ENCODE results near the gene RILPL1. TPM values are rescaled to one million over a fixed set of nuclear protein-coding genes. Genes with fewer than 3 reads are reported as not detected.
A peak's percentile ranks its signal among the peaks of the same experiment; 100 is the strongest.

Gene RILPL1
- total RNA-seq, 1 experiment from 2014 or later, result 12.4 TPM

DNA sequence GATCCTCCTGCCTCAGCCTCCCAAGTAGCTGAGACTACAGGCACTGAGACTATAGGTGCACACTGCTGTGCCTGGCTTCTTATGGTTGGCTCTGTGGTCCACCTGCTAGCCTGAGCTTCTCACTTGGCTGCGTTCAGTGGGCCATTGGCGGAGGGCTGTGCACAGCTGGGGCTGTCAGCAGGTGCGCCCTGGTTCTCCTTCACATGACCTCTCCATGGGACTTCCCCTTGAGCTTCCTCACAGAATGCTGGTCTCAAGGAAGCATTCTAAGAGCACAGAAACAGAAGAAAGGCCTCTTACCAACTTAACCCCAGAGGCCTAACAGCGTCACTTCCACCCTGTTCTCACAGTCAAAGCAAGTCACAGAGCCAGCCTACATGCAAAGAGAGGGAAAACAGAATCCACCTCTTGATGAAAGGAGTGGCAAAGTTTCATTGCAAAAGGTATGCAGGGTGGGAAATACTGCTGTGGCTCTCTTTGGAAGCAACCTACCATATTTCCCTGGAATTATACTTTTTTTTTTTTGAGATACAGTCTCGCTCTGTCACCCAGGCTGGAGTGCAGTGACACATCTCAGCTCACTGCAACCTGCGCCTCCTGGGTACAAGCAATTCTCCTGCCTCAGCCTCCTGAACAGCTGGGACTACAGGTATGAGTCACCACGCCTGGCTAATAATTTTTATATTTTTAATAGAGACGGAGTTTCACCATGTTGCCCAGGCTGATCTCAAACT, 106.3 kb downstream of the RILPL1 start:
- Histone ChIP-seq H3K4me3 (ENCODE audit: insufficient read depth, low read depth, low read length) (no peak overlapping the region), H3K27me3 (ENCODE audit: control insufficient read depth, insufficient read depth, low read length) (no peaks in the 10 kb centered on the region), H3K36me3 (replicated peaks; ENCODE audit: control insufficient read depth, insufficient read depth, low read length) (no peaks in the 10 kb centered on the region)
- DNase-seq, result no peak

- Histone ChIP-seq H3K4me3 (ENCODE audit: insufficient read depth, low read depth, low read length) (no peak overlapping the region), H3K36me3 (replicated peaks; ENCODE audit: control insufficient read depth, insufficient read depth, low read length) (no peaks in the 10 kb centered on the region), H3K27me3 (ENCODE audit: control insufficient read depth, insufficient read depth, low read length) (no peaks in the 10 kb centered on the region)
- DNase-seq, result peak; percentile 46
Observed at GRCh38 chr12:123421314-123421713, 112.2 kb downstream of the RILPL1 start.

Other genes starting within 250 kb of the RILPL1 start
- gene SBNO1, start 168.9 kb downstream of the RILPL1 start, total RNA-seq (2014; rRNA removed; shearing (Covaris generic)), result 17.7 and 25.0 TPM in 2 replicates
- 16.1 and 18.1 TPM in 2 replicates for gene KMT5A, start 149.6 kb downstream of the RILPL1 start, total RNA-seq (2014; rRNA removed; shearing (Covaris generic))
- 0.45 and 0.52 TPM in 2 replicates for gene RILPL2, start 97.0 kb downstream of the RILPL1 start, total RNA-seq (2014; rRNA removed; shearing (Covaris generic))
- gene SNRNP35, start 75.6 kb downstream of the RILPL1 start, total RNA-seq (2014; rRNA removed; shearing (Covaris generic)), result 5.5 and 12.8 TPM in 2 replicates
- 158 and 177 TPM in 2 replicates for gene TMED2, start 50.8 kb upstream of the RILPL1 start, total RNA-seq (2014; rRNA removed; shearing (Covaris generic))
- 35.2 and 37.5 TPM in 2 replicates for gene DDX55, start 68.4 kb upstream of the RILPL1 start, total RNA-seq (2014; rRNA removed; shearing (Covaris generic))
- gene EIF2B1, start 100.0 kb upstream of the RILPL1 start, total RNA-seq (2014; rRNA removed; shearing (Covaris generic)), result 44.8 and 61.1 TPM in 2 replicates
- gene GTF2H3, start 100.1 kb upstream of the RILPL1 start, total RNA-seq (2014; rRNA removed; shearing (Covaris generic)), result 40.4 and 42.7 TPM in 2 replicates
- gene TCTN2, start 137.4 kb upstream of the RILPL1 start, total RNA-seq (2014; rRNA removed; shearing (Covaris generic)), result 6.9 and 7.8 TPM in 2 replicates
- 22.3 and 31.9 TPM in 2 replicates for gene ATP6V0A2, start 178.6 kb upstream of the RILPL1 start, total RNA-seq (2014; rRNA removed; shearing (Covaris generic))
- 0.03 TPM in 1 of 2 replicates, not detected in the other for gene DNAH10, start 228.6 kb upstream of the RILPL1 start, total RNA-seq (2014; rRNA removed; shearing (Covaris generic))